ENCODE measurements around the gene CLDN19.

Gene CLDN19

DNA sequence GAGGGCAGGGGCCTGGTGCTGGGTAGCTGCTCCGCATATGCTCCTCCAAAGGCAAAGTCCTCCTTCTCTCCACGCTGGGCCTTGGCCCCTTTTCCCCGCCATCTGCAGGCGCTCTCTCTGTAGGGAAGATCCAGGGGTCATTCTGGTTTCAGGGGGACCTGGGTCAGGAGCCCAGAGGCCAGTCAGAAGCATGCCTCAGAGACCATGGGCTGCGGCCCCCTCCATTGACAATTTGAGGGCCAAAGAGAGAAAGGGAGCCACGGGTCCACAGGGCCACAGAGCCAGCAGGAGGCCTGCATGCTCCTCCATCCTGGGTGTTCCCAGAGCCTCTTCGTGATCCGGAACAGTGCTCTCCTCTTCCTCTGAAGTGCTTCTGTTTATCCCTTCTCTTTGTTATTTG, 2.1 kb upstream of the CLDN19 start:
- H3K9me3 ChIP-seq (ENCODE audit: low read length) = no peaks in the 10 kb centered on the region
- H3K4me3 ChIP-seq (ENCODE audit: low read length) = no peak overlapping the region
- H2AFZ ChIP-seq (ENCODE audit: low read depth, low read length) = no peak overlapping the region

DNA sequence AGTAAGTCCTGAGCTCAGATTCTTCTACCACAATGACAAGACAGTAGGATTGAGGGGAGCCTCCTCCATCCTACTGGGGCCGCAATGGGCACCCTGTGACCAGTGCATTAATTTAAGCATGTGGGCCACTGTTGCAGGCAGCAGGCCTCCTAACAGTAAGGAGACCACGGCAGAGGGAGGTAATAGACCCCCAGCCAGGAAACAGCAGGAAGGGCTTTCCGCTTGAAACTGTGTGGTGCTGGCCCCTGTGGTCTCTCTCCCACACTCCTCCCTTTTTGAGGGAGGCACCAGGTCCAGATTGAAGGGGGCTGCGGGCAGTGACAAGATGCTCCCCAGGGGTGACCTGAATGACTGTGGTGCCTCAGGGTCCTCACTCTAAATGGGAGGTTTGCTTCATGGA, 1.7 kb upstream of the CLDN19 start:
- H3K4me1 ChIP-seq (ENCODE audit: insufficient read depth, low read length) = peaks cover 15% of the 10 kb centered on the region
- H3K4me3 ChIP-seq (ENCODE audit: low read length) = no peak overlapping the region
- no peaks in the 10 kb centered on the region for H3K9me3 ChIP-seq (ENCODE audit: low read length)
- no peaks in the 10 kb centered on the region for H3K27me3 ChIP-seq (ENCODE audit: insufficient read depth, low read length)
- H2AFZ ChIP-seq (ENCODE audit: low read depth, low read length) = no peak overlapping the region
- peaks cover 14% of the 10 kb centered on the region for H3K36me3 ChIP-seq (ENCODE audit: insufficient read depth, low read length)

More for the DNA sequence above, 2.1 kb upstream of the CLDN19 start:
- Histone ChIP-seq H3K36me3 (ENCODE audit: insufficient read depth, low read length) (peaks cover 18% of the 10 kb centered on the region), H3K27me3 (ENCODE audit: insufficient read depth, low read length) (no peaks in the 10 kb centered on the region), H3K4me1 (ENCODE audit: insufficient read depth, low read length) (peaks cover 15% of the 10 kb centered on the region)

DNA sequence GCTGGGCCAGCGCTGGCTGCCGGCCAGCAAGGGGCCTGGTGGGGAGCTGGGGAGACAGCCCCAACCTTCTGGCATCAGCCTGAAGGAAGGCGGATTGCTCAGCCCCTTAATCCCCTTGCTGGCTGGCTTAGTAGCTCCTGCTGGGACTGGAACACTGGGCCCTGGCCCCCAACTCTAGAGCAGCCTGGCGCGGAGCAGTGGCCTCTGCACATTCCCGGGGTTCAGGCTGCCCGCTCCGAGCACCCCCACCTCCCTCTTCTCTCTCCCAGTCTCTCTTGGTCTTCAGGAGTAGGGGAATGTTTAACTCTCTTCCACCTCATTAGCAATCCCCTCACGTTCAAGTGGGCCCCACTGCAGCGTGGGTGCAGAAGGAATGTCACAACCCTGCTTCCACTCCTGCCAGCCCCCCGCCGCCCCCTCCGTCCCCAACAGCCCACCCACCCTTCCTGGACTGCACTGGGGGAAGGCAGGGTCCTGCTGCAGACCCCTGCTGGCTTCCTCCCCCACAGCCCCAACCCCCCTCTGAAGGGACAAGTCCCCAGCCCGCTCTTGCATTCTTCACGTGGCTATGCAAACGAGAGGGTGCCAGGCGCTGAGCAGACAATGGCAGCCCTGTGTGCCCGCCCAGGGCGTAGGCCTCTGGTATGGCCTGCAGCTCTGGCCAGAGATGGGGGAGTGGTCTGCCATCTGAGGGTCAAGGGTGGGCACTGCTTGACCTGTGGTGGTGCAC, 980 bp upstream of the CLDN19 start:
- Histone ChIP-seq H2AFZ (ENCODE audit: low read depth, low read length) (no peak overlapping the region), H3K27me3 (ENCODE audit: insufficient read depth, low read length) (no peaks in the 10 kb centered on the region), H3K4me1 (ENCODE audit: insufficient read depth, low read length) (peaks cover 15% of the 10 kb centered on the region), H3K36me3 (ENCODE audit: insufficient read depth, low read length) (peaks cover 7% of the 10 kb centered on the region), H3K9me3 (ENCODE audit: low read length) (no peaks in the 10 kb centered on the region), H3K4me3 (ENCODE audit: low read length) (no peak overlapping the region)

GRCh38 chr1:42738678-42739226, 1.3 kb downstream of the CLDN19 start:
- Histone ChIP-seq H3K36me3 (ENCODE audit: insufficient read depth, low read length) (no peaks in the 10 kb centered on the region), H3K4me1 (ENCODE audit: insufficient read depth, low read length) (peaks cover 15% of the 10 kb centered on the region), H3K4me3 (ENCODE audit: low read length) (no peak overlapping the region), H3K27me3 (ENCODE audit: insufficient read depth, low read length) (no peaks in the 10 kb centered on the region), H2AFZ (ENCODE audit: low read depth, low read length) (no peak overlapping the region), H3K9me3 (ENCODE audit: low read length) (no peaks in the 10 kb centered on the region)

- Histone ChIP-seq H3K36me3 (ENCODE audit: insufficient read depth, low read length) (no peaks in the 10 kb centered on the region), H3K9me3 (ENCODE audit: low read length) (no peaks in the 10 kb centered on the region), H3K4me3 (ENCODE audit: low read length) (no peak overlapping the region), H3K4me1 (ENCODE audit: insufficient read depth, low read length) (peaks cover 15% of the 10 kb centered on the region), H3K27me3 (ENCODE audit: insufficient read depth, low read length) (no peaks in the 10 kb centered on the region), H2AFZ (ENCODE audit: low read depth, low read length) (no peak overlapping the region)
Measured at GRCh38 chr1:42737986-42738677, 1.9 kb downstream of the CLDN19 start.

DNA sequence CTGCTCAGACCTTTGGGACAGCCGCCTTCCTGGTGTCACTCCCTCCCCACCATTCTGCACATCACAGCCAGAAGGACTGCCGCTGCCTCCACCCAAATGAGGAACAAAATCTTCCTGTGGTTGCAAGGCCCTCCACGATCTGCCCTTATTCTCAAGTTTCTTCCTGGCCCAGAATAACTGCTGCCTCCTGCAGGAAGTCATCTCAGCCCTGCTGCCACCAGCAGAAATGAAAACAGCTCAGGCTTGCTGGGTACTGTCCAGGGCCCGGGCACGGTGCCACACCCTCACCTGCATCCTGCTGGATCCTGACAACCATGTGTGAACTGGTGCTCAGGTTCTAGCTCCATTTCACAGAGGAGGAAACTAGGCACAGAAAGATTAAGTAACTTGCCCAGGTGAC, 2.8 kb downstream of the CLDN19 start:
- Histone ChIP-seq H3K36me3 (ENCODE audit: insufficient read depth, low read length) (no peaks in the 10 kb centered on the region), H3K4me3 (ENCODE audit: low read length) (no peak overlapping the region), H2AFZ (ENCODE audit: low read depth, low read length) (no peak overlapping the region), H3K9me3 (ENCODE audit: low read length) (no peaks in the 10 kb centered on the region), H3K4me1 (ENCODE audit: insufficient read depth, low read length) (peaks cover 15% of the 10 kb centered on the region), H3K27me3 (ENCODE audit: insufficient read depth, low read length) (no peaks in the 10 kb centered on the region)

DNA sequence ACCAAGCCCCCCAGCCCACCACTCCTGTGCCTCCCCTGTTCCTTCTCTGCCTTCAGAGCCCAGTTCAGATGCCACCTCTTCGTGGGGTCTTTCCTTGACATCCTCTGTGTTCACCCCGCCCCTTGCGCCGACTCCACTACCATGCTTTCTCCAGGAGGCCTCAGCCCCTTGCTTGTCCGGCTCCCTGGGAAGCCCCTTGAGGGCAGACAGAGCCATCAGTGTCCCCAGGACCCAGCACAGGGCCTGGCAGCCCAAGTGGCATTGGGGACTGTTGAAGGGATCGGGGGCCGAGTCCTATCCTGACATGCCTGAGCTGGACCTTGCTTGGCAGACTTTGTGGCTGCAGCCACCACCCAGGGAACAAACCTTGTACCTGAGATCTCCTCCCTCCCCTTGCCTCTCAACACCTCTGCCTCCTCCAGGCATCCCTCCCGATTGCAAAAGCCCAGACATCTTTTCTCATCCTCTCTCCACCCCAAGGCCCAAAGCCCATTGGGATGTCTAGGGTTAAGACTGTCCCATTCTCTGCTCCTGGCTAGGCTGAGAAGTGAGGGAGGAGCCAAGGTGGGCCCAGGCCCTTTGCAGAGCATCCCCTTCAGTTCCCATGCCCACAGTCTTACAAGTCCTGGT, 3.4 kb downstream of the CLDN19 start:
- no peaks in the 10 kb centered on the region for H3K27me3 ChIP-seq (ENCODE audit: insufficient read depth, low read length)
- H3K4me1 ChIP-seq (ENCODE audit: insufficient read depth, low read length) = peaks cover 15% of the 10 kb centered on the region
- H2AFZ ChIP-seq (ENCODE audit: low read depth, low read length) = no peak overlapping the region
- no peak overlapping the region for H3K4me3 ChIP-seq (ENCODE audit: low read length)
- H3K36me3 ChIP-seq (ENCODE audit: insufficient read depth, low read length) = no peaks in the 10 kb centered on the region
- H3K9me3 ChIP-seq (ENCODE audit: low read length) = no peaks in the 10 kb centered on the region

- H3K36me3 ChIP-seq (ENCODE audit: insufficient read depth, low read length) = no peaks in the 10 kb centered on the region
- no peak overlapping the region for H2AFZ ChIP-seq (ENCODE audit: low read depth, low read length)
- H3K4me3 ChIP-seq (ENCODE audit: low read length) = no peak overlapping the region
- peaks cover 15% of the 10 kb centered on the region for H3K4me1 ChIP-seq (ENCODE audit: insufficient read depth, low read length)
- no peaks in the 10 kb centered on the region for H3K27me3 ChIP-seq (ENCODE audit: insufficient read depth, low read length)
- H3K9me3 ChIP-seq (ENCODE audit: low read length) = no peaks in the 10 kb centered on the region
Measured at GRCh38 chr1:42736152-42736551, 3.9 kb downstream of the CLDN19 start.

DNA sequence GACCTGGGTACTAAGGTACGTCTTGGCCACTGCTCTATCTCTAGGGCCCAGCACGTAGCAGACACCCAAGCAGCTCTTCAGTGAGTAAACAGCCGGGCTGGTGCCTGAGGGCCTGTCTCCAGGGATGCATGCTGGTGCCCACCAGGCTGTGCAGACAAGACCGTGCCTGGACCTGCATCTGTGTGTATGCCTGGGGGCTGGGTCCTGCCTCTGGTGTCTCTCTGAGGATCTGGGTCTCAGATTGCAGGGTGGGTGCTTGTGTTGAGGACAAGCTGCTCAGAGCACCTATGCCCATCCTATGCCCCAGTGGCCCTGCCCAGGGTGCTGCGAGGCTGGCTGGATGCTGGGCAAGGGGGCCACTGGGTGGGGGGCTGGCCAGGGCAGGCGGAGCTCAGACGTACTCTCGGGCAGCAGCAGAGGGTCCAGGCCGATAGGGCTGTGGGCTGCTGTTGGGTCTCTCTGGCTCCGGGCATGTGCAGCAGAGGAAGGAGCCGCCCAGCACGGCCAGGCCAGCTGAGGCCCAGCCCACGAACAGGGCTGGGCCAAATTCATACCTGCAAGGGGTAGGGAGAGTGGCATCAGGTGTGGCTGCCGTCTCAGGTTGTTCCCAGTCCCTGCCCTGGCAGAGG, 4.4 kb downstream of the CLDN19 start:
- H2AFZ ChIP-seq (ENCODE audit: low read depth, low read length) = no peak overlapping the region
- H3K36me3 ChIP-seq (ENCODE audit: insufficient read depth, low read length) = no peaks in the 10 kb centered on the region
- H3K4me3 ChIP-seq (ENCODE audit: low read length) = no peak overlapping the region
- H3K4me1 ChIP-seq (ENCODE audit: insufficient read depth, low read length) = peaks cover 10% of the 10 kb centered on the region
- no peaks in the 10 kb centered on the region for H3K27me3 ChIP-seq (ENCODE audit: insufficient read depth, low read length)
- H3K9me3 ChIP-seq (ENCODE audit: low read length) = no peaks in the 10 kb centered on the region

GRCh38 chr1:42735056-42735455, 5.0 kb downstream of the CLDN19 start:
- Histone ChIP-seq H3K36me3 (ENCODE audit: insufficient read depth, low read length) (no peaks in the 10 kb centered on the region), H3K9me3 (ENCODE audit: low read length) (no peaks in the 10 kb centered on the region), H3K4me3 (ENCODE audit: low read length) (no peak overlapping the region), H3K4me1 (ENCODE audit: insufficient read depth, low read length) (peaks cover 4% of the 10 kb centered on the region), H3K27me3 (ENCODE audit: insufficient read depth, low read length) (no peaks in the 10 kb centered on the region), H2AFZ (ENCODE audit: low read depth, low read length) (no peak overlapping the region)

DNA sequence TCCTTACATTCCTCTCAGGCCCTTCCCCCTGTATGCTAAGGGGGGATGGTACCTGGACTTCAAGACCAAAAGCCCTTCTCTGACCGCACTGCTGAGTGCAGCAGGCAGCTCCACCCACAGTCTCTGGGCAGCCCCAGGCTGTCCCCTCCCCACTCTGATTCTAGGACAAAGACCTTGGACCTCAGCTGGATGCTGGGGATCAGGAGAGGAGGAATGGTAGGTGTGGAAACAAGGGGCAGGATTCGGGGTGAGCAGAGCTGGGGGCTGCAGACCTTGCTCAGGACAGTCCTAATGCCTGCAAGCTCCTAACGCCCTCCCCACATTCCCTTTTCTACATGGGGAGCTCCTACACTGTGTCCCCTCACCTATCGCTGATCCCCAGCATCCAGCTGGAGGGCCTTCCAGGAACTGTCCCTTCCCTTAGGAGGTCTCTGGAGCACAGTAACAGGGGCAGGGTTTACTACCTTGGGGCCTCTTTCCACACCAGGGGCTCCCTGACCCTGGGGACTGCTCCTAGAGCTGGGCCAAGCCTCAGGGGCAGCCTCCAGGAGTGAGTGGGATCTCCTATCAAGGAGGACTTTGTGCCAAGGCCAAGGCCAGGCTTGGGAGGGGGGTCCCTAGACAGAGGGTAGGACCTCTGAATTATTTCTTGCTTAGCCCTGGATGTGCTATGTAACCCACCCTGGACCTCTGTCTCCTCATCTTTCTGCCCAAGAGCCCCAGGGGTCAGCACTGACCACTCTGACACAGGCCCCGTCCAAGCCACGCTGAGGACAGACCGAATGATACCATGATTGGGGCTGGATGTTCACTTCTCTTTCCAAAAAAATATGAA, 5.6 kb downstream of the CLDN19 start:
- no peaks in the 10 kb centered on the region for H3K9me3 ChIP-seq (ENCODE audit: low read length)
- H2AFZ ChIP-seq (ENCODE audit: low read depth, low read length) = no peak overlapping the region
- no peaks in the 10 kb centered on the region for H3K27me3 ChIP-seq (ENCODE audit: insufficient read depth, low read length)
- H3K4me3 ChIP-seq (ENCODE audit: low read length) = no peak overlapping the region
- H3K36me3 ChIP-seq (ENCODE audit: insufficient read depth, low read length) = no peaks in the 10 kb centered on the region
- no peaks in the 10 kb centered on the region for H3K4me1 ChIP-seq (ENCODE audit: insufficient read depth, low read length)

DNA sequence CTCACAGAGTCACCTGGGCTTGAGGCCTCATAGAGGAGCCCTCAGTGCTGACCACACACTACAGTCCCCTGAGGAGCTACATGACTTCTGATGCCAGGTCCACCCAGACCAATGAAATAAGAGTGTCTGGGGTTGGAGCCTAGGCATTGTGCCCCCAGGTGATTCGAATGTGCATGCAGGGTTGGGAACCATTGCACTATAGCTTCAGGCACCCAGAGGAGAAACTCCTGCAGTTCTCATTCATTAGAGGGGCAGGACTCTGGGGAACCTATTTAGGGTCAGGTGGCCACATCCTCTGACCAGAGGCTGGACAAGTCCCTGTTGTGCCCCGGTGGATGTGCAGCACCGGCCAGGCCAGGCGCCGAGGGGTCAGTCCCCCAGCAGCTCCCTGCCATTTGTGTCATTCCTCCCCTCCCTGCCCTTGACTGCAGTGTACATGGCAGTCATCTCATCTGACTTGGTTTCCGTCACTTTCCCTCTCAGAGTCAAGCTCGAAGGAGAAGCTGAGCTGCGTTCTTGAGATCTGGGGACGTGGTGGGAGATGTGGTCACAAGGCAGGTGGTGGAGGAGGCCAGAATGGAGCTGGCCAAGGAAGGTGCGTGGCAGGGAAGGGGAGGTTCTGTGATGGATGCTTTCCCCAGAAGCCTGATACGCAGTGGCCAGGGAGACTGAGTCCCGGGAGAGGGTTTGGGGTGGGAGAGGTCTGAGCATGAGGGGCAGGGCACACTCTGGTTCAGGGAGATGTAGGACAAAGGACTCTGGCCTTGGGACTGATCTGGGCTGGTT, 6.4 kb downstream of the CLDN19 start:
- H3K9me3 ChIP-seq (ENCODE audit: low read length) = no peaks in the 10 kb centered on the region

More for the DNA sequence above, 6.4 kb downstream of the CLDN19 start:
- Histone ChIP-seq H3K4me1 (ENCODE audit: insufficient read depth, low read length) (no peaks in the 10 kb centered on the region), H3K27me3 (ENCODE audit: insufficient read depth, low read length) (no peaks in the 10 kb centered on the region), H3K36me3 (ENCODE audit: insufficient read depth, low read length) (no peaks in the 10 kb centered on the region), H3K4me3 (ENCODE audit: low read length) (no peak overlapping the region), H2AFZ (ENCODE audit: low read depth, low read length) (no peak overlapping the region)
